Measurements from ENCODE around the gene SCN11A.

DNA sequence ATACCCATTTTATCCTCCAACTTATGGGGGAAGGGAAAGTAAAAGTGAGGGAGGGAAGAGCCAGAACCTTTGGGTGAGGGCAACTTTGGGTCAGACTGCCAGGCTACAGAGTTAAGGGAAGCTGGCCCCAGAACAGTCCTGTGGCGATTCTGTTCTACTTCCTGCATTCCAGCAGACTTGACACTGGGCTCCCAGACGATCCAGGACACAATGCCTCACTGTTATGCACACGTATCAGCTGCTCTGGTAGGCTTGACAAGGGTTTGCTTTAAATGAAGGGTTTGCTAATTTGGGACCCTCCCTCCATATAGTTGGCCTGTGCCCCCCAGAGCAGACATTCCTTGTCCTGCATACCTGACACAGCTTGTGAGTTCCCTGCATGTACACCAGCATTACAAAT lies 45.0 kb upstream of the SCN11A start:
- TF ChIP-seq POLR2A (IDR thresholded peaks at IDR 0.05) = no peak
- TF ChIP-seq, protein P1, sequence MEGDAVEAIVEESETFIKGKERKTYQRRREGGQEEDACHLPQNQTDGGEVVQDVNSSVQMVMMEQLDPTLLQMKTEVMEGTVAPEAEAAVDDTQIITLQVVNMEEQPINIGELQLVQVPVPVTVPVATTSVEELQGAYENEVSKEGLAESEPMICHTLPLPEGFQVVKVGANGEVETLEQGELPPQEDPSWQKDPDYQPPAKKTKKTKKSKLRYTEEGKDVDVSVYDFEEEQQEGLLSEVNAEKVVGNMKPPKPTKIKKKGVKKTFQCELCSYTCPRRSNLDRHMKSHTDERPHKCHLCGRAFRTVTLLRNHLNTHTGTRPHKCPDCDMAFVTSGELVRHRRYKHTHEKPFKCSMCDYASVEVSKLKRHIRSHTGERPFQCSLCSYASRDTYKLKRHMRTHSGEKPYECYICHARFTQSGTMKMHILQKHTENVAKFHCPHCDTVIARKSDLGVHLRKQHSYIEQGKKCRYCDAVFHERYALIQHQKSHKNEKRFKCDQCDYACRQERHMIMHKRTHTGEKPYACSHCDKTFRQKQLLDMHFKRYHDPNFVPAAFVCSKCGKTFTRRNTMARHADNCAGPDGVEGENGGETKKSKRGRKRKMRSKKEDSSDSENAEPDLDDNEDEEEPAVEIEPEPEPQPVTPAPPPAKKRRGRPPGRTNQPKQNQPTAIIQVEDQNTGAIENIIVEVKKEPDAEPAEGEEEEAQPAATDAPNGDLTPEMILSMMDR (IDR thresholded peaks at IDR 0.05 in 4 of 5, conservative IDR thresholded peaks at IDR 0.05 in 1 of 5) = no peak
